Fibroblast of skin of left biceps (primary cell): ENCODE results near the gene TFCP2L1.
"Not testable (repeated sequence)": the region's sequence is repeated elsewhere in the genome, so short reads cannot be mapped to it uniquely, and the experiment has no call there.

Experiments
- DNase-seq, 2 experiments: peaks; one replicate each; pipeline ENCODE4 v3.0.0-alpha.2; 2013; ENCODE audit warnings: low read depth in 2 of 2

Gene TFCP2L1

GRCh38 chr2:121242175-121242875 lies 42.7 kb downstream of the TFCP2L1 start:
- DNase-seq: no peak

GRCh38 chr2:121241466-121241865 lies 43.5 kb downstream of the TFCP2L1 start:
- no peak for DNase-seq

- no peak for DNase-seq
Measured at GRCh38 chr2:121240436-121240835, 44.6 kb downstream of the TFCP2L1 start.

GRCh38 chr2:121239969-121240368 lies 45.0 kb downstream of the TFCP2L1 start:
- DNase-seq: no peak

GRCh38 chr2:121239471-121239870 lies 45.5 kb downstream of the TFCP2L1 start:
- no peak for DNase-seq

GRCh38 chr2:121238828-121239227 lies 46.2 kb downstream of the TFCP2L1 start:
- DNase-seq: no peak

- no peak for DNase-seq
Measured at GRCh38 chr2:121237980-121238665, 46.9 kb downstream of the TFCP2L1 start.

GRCh38 chr2:121237336-121237979 lies 47.5 kb downstream of the TFCP2L1 start:
- no peak for DNase-seq

- no peak for DNase-seq
Measured at GRCh38 chr2:121236650-121237180, 48.3 kb downstream of the TFCP2L1 start.

GRCh38 chr2:121236101-121236640 lies 48.8 kb downstream of the TFCP2L1 start:
- no peak for DNase-seq

GRCh38 chr2:121235542-121235941 lies 49.5 kb downstream of the TFCP2L1 start:
- no peak for DNase-seq

- DNase-seq: no peak
Measured at GRCh38 chr2:121234791-121235190, 50.2 kb downstream of the TFCP2L1 start.

GRCh38 chr2:121234144-121234543 lies 50.9 kb downstream of the TFCP2L1 start:
- no peak for DNase-seq

- no peak for DNase-seq
Measured at GRCh38 chr2:121233486-121234110, 51.4 kb downstream of the TFCP2L1 start.

- DNase-seq: no peak
Measured at GRCh38 chr2:121232626-121233265, 52.3 kb downstream of the TFCP2L1 start.

GRCh38 chr2:121231385-121232000 lies 53.5 kb downstream of the TFCP2L1 start:
- DNase-seq: no peak

GRCh38 chr2:121228521-121228920 lies 56.5 kb downstream of the TFCP2L1 start:
- DNase-seq: no peak

- not testable (repeated sequence) for DNase-seq
Measured at GRCh38 chr2:121227381-121228144, 57.4 kb downstream of the TFCP2L1 start.

GRCh38 chr2:121225681-121226080 lies 59.3 kb downstream of the TFCP2L1 start:
- not testable (repeated sequence) for DNase-seq

- DNase-seq: no peak
Measured at GRCh38 chr2:121220995-121221394, 64.0 kb downstream of the TFCP2L1 start.
